ENCODE results near the gene HRCT1.
"Not testable (repeated sequence)": the region's sequence is repeated elsewhere in the genome, so short reads cannot be mapped to it uniquely, and the experiment has no call there.

Gene HRCT1

DNA sequence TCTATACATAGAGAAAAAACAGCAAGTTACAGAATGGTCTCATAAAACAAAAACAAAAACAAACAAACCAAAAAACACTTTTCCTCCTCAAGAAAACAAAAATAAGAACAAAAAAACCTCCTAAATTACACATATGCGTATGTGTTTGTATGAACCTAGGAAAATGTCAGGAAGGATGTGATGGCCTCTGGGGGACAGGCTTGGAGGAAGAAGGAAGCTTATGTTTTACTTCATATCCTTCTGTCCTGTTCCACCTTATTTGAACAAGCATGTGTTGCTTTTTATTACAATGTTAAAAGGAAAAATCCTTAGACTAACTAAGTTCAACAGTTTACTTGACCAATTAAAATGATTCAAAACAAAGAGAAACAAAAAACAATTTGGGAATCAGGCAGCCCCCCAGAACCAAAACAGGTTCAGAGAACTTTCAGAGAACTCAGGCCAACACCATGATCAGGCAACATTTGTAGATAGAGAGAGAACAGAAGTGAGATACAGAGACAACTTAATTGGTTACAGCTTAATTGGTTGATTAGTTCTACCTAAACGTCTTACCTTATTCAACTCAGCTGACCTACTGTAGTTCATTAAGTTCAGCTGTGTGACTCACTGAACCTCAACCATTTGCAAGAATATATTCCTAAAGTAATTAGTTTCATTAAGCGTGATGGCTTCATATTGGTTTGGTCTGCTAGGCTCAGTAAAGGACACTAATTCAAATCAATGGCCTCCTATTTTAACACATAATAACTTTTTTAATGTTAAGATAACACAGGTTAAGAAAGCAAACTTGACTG, 13.4 kb downstream of the HRCT1 start:
- DNase-seq: no peak

DNA sequence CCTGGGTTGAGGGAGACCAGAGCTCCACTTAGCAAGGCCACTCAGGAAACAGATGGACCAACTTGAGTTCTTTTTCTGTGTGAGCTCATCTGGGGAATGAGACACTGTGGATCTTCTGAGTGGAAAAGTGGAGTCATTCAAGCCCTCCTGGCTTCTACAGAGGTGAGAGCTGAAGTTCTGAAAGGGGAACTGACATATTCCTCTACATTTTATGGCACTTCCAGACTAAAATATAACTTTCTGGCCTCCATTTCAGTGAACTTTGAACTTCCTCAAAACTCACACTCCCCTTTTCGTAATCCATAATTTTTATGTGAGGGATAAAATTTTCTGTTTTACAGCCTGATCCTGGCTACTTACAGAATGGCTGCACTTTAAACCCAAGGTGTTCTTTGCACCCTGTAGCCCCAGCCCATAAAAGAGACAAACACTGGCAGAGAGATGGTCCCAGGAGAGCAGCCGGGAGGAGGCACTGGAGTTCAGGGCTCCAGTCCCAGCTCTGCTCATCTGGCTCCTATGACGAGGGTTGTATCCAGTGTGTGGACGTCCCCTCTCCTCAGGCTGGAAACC, 14.1 kb downstream of the HRCT1 start:
- DNase-seq: no peak

DNA sequence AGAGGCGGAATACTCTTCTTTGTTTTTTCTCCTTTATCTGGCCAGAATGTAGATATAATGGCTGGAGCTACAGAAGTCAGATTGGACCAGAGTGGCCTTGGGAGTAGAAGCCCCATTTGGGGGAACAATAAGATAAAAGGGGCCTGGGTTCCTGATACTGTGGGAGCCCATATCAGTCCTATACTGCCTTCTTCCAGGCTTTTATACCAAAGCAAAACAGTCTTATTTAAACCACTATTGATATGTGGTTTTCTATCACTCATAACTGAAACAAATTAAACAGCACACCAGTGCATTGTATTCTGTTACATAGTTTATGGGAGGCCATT, 17.6 kb downstream of the HRCT1 start:
- no peak for DNase-seq

DNA sequence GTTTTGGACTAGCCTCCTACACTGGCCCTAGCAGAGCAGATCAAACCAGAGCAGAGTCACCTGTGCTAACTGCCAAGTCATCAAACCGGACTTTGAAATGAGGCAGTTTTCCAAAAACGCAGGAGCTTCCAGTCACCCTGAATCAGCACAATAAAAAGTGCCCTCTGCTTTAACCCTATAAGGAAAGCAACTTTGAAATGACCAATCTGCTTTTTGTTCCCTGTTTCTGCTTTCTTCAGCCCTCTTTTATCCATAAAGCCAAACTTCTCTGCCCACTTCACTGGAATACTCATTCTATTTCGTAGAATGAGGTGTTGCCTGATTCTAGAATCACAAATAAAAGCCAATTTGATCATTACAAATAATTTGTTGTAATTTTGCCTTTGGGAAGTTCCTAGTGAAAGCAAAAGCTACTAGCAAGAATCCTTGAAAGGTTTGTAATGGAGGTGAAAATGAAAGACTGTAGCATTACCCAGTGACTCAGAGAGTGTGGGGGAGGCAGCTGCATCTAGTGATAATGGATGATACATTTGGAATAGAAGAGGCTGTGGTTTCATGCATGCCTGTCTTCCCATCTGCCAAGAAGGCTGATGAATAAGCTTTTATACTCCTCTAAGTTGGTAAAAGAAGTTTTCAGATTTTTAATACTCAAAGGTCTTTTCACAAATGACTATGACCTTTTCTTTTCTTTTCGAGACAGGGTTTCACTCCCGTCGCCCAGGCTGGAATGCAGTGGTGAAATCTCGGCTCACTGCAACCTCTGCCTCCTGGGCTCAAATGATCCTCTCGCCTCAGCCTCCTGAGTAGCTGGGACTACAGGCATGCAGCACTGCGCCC, 18.1 kb downstream of the HRCT1 start:
- no peak for DNase-seq

GRCh38 chr9:35928591-35929452, 22.8 kb downstream of the HRCT1 start:
- no peak for DNase-seq

- no peak for DNase-seq
Measured at GRCh38 chr9:35929453-35929718, 23.4 kb downstream of the HRCT1 start.

- no peak for DNase-seq
Measured at GRCh38 chr9:35930521-35930920, 24.5 kb downstream of the HRCT1 start.

DNA sequence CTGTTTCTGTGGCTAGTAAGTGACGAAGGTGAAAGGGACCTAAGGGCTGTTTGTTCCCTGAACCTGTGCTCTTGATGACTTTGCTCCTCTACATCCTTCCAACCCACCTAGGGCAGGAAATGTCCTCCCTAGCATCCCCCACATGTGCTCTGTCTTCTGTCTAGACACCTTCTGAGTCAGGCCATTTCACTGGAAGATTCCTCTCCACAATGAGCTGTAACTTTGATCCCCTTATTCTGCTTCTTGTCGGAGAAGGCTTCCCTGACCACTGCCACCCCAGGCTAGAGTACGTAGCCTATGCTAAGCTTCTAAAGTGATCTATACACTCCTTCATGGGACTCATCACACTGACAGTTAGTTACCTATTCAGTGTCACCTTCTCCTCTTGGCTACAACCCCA, 25.0 kb downstream of the HRCT1 start:
- no peak for DNase-seq

DNA sequence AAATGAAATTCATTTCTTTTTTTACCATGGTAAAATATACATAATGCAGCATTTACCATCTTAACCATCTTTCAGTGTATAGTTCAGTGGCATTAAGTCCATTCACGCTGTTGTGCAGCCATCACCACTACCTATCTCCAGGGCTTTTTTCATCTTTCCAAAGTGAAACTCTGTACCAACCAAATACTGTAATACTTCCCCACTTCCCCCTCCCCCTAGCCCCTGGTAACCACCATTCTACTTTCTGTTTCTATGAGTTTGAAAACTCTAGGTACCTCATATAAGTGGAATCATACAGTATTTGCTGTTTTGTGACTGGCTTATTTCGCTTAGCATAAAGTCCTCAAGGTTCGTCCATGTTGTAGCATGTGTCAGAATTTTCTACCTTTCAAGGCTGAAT, 26.7 kb downstream of the HRCT1 start:
- no peak for DNase-seq

- no peak for DNase-seq
Measured at GRCh38 chr9:35933550-35934067, 27.6 kb downstream of the HRCT1 start.

- not testable (repeated sequence) for DNase-seq
Measured at GRCh38 chr9:35934069-35934468, 28.1 kb downstream of the HRCT1 start.

GRCh38 chr9:35935261-35935660, 29.3 kb downstream of the HRCT1 start:
- no peak for DNase-seq

GRCh38 chr9:35935755-35936509, 29.9 kb downstream of the HRCT1 start:
- DNase-seq: no peak

GRCh38 chr9:35937227-35937626, 31.2 kb downstream of the HRCT1 start:
- DNase-seq: no peak

DNA sequence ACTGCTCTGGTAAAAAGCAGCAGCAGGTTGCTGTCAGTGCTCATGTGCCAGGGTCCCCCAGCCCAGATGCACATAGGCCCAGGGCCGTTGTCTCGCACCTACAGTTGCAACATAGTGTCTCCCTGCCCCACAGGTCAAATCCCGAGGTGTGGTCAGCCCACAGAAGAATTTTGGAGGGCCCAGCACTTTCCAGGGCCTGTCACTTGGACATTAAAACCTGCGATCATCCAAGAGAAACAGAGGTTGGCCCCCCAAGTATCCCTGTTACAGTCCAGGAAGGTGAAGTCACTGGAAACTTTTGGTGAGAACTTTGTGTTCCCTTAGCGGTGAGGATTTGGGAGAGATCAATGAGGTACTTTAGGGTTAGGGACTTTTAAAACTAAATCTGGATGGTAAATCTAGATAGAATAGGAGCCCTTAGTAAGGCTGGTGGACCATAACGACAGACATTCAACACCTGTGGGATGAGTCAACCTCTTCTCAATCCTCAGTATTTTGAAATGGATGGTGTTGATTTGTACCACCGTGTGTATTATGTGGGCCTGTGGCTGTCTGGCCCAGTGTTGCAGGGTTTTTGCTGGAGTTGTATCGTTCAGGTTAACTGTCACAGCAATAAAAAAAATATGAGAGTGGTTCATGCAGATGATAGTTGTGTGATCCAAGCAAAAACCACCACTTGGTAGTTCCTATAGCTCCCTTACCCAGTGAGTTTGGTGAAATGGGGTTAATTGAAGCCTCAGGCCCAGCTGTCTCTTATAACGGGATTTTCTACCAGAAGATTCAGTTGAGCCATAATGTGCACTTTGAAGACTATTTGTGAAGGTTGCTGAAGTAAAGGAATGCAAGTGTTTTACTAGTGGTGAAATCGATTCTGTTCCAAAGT, 32.7 kb downstream of the HRCT1 start:
- DNase-seq: no peak

DNA sequence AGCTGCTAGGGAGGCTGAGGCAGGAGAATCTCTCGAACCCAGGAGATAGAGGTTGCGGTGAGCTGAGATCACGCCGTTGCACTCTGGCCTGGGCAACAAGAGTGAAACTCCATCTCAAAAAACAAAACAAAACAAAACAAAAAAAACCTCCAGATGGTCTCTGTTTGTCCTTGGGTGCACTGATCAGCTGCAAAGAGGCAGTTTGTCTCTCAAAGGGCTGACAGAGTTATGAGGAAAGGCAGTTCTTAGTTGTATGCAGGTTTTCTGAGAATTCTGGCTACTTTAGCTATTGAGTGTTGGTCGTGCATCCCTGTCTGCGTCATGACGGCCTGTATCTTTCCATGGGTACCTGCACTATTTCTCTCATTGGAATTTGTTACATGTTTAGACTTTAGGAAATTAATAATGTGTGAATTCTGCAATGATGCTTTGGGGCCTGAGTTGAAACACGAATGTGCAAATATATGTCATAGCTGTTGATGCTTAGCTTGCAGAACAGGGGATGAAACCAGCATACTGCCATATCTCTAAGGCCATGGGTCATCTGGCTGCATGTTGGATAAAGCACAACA, 33.8 kb downstream of the HRCT1 start:
- no peak for DNase-seq

DNA sequence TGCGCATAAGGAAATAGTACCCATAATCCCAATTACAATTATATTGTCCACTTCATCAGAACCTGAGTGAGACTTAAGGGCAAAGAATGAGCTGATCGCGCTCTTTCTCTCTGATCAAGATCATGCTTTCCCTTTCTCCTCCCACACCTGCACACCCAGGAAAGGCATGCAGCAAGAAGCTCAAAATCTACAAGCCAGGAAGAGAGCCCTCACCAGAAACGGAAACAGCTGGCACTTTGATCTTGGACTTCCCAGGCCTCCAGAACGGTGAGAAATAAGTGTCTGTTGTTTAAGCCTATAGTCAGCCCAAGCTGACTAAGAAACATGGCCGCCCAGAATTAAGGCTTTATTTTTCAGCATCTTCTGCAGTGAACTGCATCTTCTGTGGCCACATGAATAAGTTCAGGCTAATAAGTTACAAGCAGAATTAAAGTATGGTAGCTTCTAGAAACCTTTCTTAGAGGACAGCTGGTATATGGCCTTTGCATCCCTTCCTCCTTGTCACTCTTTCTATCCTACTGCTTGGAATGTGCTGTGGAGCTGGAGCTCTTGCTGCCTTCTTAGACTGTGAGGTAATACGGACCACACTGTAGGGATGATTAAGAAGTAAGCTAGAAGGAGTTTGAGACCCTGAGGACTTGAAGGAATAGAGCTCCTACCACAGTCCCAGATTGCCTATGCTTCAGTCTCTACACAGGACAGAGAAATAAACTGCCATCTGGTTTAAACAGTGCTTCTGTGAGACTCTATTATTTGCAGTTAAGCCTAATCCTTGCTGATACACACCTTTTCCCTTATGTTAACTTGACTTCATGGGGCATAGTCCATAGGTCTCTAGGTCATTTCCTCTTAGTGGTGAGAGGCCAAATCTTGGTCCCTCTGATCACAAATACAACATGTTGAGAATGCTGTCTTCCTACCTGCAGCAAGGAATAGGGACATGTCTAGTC, 34.7 kb downstream of the HRCT1 start:
- DNase-seq: no peak

DNA sequence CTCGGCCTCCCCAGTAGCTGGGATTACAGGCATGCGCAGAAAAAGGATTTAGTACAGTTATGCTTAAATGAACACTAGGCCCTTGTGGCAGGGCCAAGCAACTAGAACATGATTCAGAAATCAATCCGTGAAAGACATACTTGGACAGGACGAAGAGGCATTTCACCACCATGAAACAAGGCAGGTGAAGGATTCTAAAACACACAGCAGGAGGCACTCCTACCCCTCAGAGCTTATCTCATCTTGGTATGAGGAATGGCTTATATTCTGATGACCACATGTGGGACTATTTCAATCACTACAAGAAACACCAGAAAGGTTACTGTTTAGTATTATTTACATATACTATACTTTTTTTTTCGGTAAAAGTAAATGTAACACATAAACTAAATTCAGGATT, 36.3 kb downstream of the HRCT1 start:
- no peak for DNase-seq

DNA sequence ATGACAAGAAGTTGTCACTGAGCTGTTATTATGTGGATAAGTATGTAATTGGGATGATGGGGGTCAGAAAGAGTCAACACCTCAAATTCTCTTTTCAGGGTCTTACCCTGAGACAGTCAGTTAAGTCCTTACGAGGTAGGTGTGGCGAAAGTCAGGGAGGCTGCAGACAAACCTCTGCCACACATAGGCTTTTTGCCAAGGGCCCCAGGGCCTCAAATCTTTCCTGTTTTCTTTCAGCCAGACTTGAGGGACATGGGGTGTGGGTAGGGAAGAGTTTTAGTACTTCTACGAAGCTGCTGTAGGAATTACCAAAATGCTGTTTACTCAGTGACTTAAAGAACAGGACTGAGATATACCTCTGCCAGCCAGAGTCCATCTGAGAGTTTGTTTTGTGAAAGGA, 38.2 kb downstream of the HRCT1 start:
- DNase-seq: no peak

DNA sequence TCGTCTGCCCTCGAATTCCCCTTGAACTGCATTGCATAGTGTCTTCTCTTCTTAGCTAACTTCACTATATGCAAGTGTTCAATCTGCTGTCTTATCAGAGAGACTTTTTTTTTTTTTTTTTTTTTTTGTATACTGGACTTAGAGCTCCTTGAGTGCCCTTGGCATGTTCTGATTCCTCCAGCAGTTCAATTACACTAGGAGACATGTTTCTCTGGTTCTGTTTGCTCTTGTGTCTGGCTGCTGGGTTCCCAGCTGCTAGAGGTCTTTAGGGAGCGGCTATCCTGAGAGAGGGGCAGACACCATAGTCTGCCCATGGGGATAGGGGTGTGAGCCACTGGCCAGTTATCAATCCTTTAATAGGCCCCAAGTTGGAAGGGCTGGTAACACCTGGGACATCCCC, 38.8 kb downstream of the HRCT1 start:
- DNase-seq: no peak

Data from 8988T (cell line).